H9 (cell line): ENCODE results near the gene IGSF11. TPM values are rescaled to one million over a fixed set of nuclear protein-coding genes. Genes with fewer than 3 reads are reported as not detected.

ENCODE experiments used
- DNase-seq: peaks from one replicate; pipeline ENCODE4 v3.0.0-alpha.2; 2017
- H2AFZ ChIP-seq: one replicate; pipeline ENCODE4 v1.6.1; 2013; ENCODE audit warnings: mild to moderate bottlenecking, low read length, control low read depth, moderate library complexity
- H2AK5ac ChIP-seq: 2 replicates; pipeline ENCODE4 v1.6.1; 2013; ENCODE audit warnings: low read length, control low read depth, mixed read lengths; ENCODE audit not compliant: insufficient read length
- H2BK120ac ChIP-seq: one replicate; pipeline ENCODE4 v1.6.1; 2013; ENCODE audit warnings: low read depth, mild to moderate bottlenecking, low read length, control low read depth, inconsistent platforms; ENCODE audit not compliant: poor library complexity, severe bottlenecking
- H2BK12ac ChIP-seq: 2 replicates; pipeline ENCODE4 v1.6.1; 2013; ENCODE audit warnings: low read length, control low read depth, mixed read lengths, low read depth; ENCODE audit not compliant: insufficient read length
- H2BK15ac ChIP-seq: 2 replicates; pipeline ENCODE4 v1.6.1; 2013; ENCODE audit warnings: low read depth, low read length, control low read depth
- H2BK20ac ChIP-seq: one replicate; pipeline ENCODE4 v1.6.1; 2013; ENCODE audit warnings: low read depth, mild to moderate bottlenecking, low read length, control low read depth, inconsistent platforms; ENCODE audit not compliant: poor library complexity, severe bottlenecking
- H2BK5ac ChIP-seq: 2 replicates; pipeline ENCODE4 v1.6.1; 2013; ENCODE audit warnings: low read length, control low read depth, mixed read lengths; ENCODE audit not compliant: insufficient read length
- H3K14ac ChIP-seq: 2 replicates; pipeline ENCODE4 v1.6.1; 2013; ENCODE audit warnings: low read length, control low read depth; ENCODE audit not compliant: insufficient read depth
- H3K18ac ChIP-seq: 2 replicates; pipeline ENCODE4 v1.6.1; 2013; ENCODE audit warnings: low read depth, mild to moderate bottlenecking, mixed read lengths, low read length, control low read depth; ENCODE audit not compliant: insufficient read length
- H3K23ac ChIP-seq: 2 replicates; pipeline ENCODE4 v1.6.1; 2013; ENCODE audit warnings: low read length, control low read depth, mixed read lengths, low read depth; ENCODE audit not compliant: insufficient read length
- H3K23me2 ChIP-seq: 2 replicates; pipeline ENCODE4 v1.6.1; 2013; ENCODE audit warnings: low read depth, mild to moderate bottlenecking, mixed read lengths, low read length, control low read depth; ENCODE audit not compliant: insufficient read length, poor library complexity, severe bottlenecking
- H3K27ac ChIP-seq: 2 replicates; pipeline ENCODE4 v1.5.1; 2013; ENCODE audit warnings: low read length, control low read depth, mixed read lengths, low read depth; ENCODE audit not compliant: insufficient read length
- H3K27me3 ChIP-seq: 2 replicates; pipeline ENCODE4 v1.6.1; 2013; ENCODE audit warnings: low read length, control low read depth, inconsistent platforms; ENCODE audit not compliant: insufficient read depth
- H3K4ac ChIP-seq: 2 replicates; pipeline ENCODE4 v1.6.1; 2013; ENCODE audit warnings: low read depth, mild to moderate bottlenecking, control low read depth, inconsistent platforms, low read length, moderate library complexity
- H3K4me1 ChIP-seq: 2 replicates; pipeline ENCODE4 v1.6.1; 2013; ENCODE audit warnings: low read length, control low read depth, inconsistent platforms; ENCODE audit not compliant: insufficient read depth
- H3K4me2 ChIP-seq: 2 replicates; pipeline ENCODE4 v1.6.1; 2013; ENCODE audit warnings: low read length, control low read depth, mixed read lengths; ENCODE audit not compliant: insufficient read length, insufficient read depth
- H3K56ac ChIP-seq: 2 replicates; pipeline ENCODE4 v1.6.1; 2013; ENCODE audit warnings: low read depth, mild to moderate bottlenecking, mixed read lengths, low read length, control low read depth; ENCODE audit not compliant: insufficient read length
- H3K79me1 ChIP-seq: 2 replicates; pipeline ENCODE4 v1.6.1; 2013; ENCODE audit warnings: low read depth, mild to moderate bottlenecking, moderate library complexity, low read length, control low read depth, inconsistent platforms; ENCODE audit not compliant: insufficient read depth, poor library complexity, severe bottlenecking
- H3K79me2 ChIP-seq: 2 replicates; pipeline ENCODE4 v1.6.1; 2013; ENCODE audit warnings: low read length, control low read depth, inconsistent platforms; ENCODE audit not compliant: insufficient read depth
- H3K9ac ChIP-seq: 2 replicates; pipeline ENCODE4 v1.6.1; 2013; ENCODE audit warnings: low read length, control low read depth, mixed read lengths; ENCODE audit not compliant: insufficient read length; ENCODE audit errors: extremely low read depth
- H3K9me3 ChIP-seq: one replicate; pipeline ENCODE4 v1.6.1; 2013; ENCODE audit warnings: low read depth, low read length, inconsistent platforms; ENCODE audit not compliant: control insufficient read depth
- H3T11ph ChIP-seq: one replicate; pipeline ENCODE4 v1.6.1; 2013; ENCODE audit warnings: mild to moderate bottlenecking, low read length, control low read depth, inconsistent platforms
- H4K20me1 ChIP-seq: one replicate; pipeline ENCODE4 v1.6.1; 2013; ENCODE audit not compliant: control insufficient read depth, insufficient read length, insufficient read depth
- H4K5ac ChIP-seq: 2 replicates; pipeline ENCODE4 v1.6.1; 2013; ENCODE audit warnings: low read depth, mild to moderate bottlenecking, mixed read lengths, low read length, control low read depth; ENCODE audit not compliant: insufficient read length
- H4K8ac ChIP-seq: replicated peaks from 2 replicates; pipeline ENCODE4 v1.6.1; 2013; ENCODE audit warnings: low read length, control low read depth, mixed read lengths, low read depth; ENCODE audit not compliant: insufficient read length
- H4K91ac ChIP-seq: 2 replicates; pipeline ENCODE4 v1.6.1; 2013; ENCODE audit warnings: low read depth, mild to moderate bottlenecking, moderate library complexity, mixed read lengths, low read length, control low read depth; ENCODE audit not compliant: insufficient read length
- H3K27ac Mint-ChIP-seq, 3 experiments: 2 replicates in 2 of 3; 3 replicates in 1 of 3; pipeline ENCODE4 v1.8.0; 2020 to 2021; ENCODE audit warnings: mixed read lengths in 3 of 3, mild to moderate bottlenecking in 1 of 3, moderate library complexity in 1 of 3
- H3K27me3 Mint-ChIP-seq: 2 replicates; pipeline ENCODE4 v1.8.0; 2021; ENCODE audit warnings: low read depth, mild to moderate bottlenecking, moderate library complexity, mixed read lengths
- H3K36me3 Mint-ChIP-seq, 3 experiments: 2 replicates in 2 of 3; 3 replicates in 1 of 3; pipeline ENCODE4 v1.8.0; 2020 to 2021; ENCODE audit warnings: low read depth in 3 of 3, mixed read lengths in 3 of 3; ENCODE audit not compliant: insufficient read depth in 1 of 3
- H3K4me1 Mint-ChIP-seq, 2 experiments: 2 replicates each; pipeline ENCODE4 v1.8.0; 2020; ENCODE audit warnings: mixed read lengths in 2 of 2
- H3K4me3 Mint-ChIP-seq, 2 experiments: 2 replicates in 1 of 2; 3 replicates in 1 of 2; pipeline ENCODE4 v1.8.0; 2020 to 2021; ENCODE audit warnings: mild to moderate bottlenecking in 2 of 2, mixed read lengths in 2 of 2, moderate library complexity in 1 of 2
- H3K9me3 Mint-ChIP-seq, 2 experiments: 2 replicates in 1 of 2; 3 replicates in 1 of 2; pipeline ENCODE4 v1.8.0; 2020; ENCODE audit warnings: mild to moderate bottlenecking in 2 of 2, mixed read lengths in 2 of 2, moderate library complexity in 1 of 2
- CTCF ChIP-seq: fragments of 200-600 bp; sonication (generic); conservative IDR thresholded peaks from 3 replicates; pipeline ENCODE4 v1.8.0; 2021; ENCODE audit warnings: antibody characterized with exemption, mild to moderate bottlenecking
- WGBS: extraction: QIAGEN DNeasy Blood & Tissue Kit; methylation state at CpG from one replicate; pipeline ENCODE4 v1.1.7; 2013; ENCODE audit warnings: missing lambda C conversion rate, low lambda C conversion rate, mixed read lengths; ENCODE audit not compliant: insufficient read length; ENCODE audit errors: extremely low coverage; 5-methylcytosine and 5-hydroxymethylcytosine counted together
- total RNA-seq: library from RNA; stranded (reverse); gene quantifications from 2 replicates; pipeline ENCODE4 v1.2.1, GENCODE V29; 2021

The IGSF11 gene
- total RNA-seq, 1 experiment from 2014 or later: 1.6 TPM

GRCh38 chr3:119015942-119016341 is 18.7 kb downstream of the IGSF11 start:
- Histone ChIP-seq H2BK5ac (no peak overlapping the region), H2AK5ac (no peak overlapping the region), H2BK120ac (no peak overlapping the region), H3K9ac (no peak overlapping the region), H3K27me3 (no peaks in the 10 kb centered on the region), H3K56ac (no peak overlapping the region), H4K8ac (no peak overlapping the region), H3K23me2 (no peaks in the 10 kb centered on the region), H3K9me3 (no peaks in the 10 kb centered on the region), H2AFZ (no peak overlapping the region), H3K4me2 (no peak overlapping the region), H3K27ac (no peak overlapping the region), H4K5ac (no peak overlapping the region), H2BK12ac (no peak overlapping the region), H4K91ac (no peak overlapping the region), H3K14ac (no peak overlapping the region), H3K79me1 (no peaks in the 10 kb centered on the region), H3K23ac (no peak overlapping the region), H3K4ac (no peak overlapping the region; the same call in 1 of the 2 replicates), H3T11ph (no peak overlapping the region), H2BK15ac (no peak overlapping the region), H3K4me1 (peaks cover 8% of the 10 kb centered on the region; the same call in 1 of the 2 replicates), H2BK20ac (no peak overlapping the region), H3K18ac (no peak overlapping the region), H4K20me1 (no peaks in the 10 kb centered on the region), H3K79me2 (no peaks in the 10 kb centered on the region)
- Mint-ChIP-seq H3K36me3 (no peaks in the 10 kb centered on the region), H3K9me3 (no peaks in the 10 kb centered on the region), H3K27me3 (no peaks in the 10 kb centered on the region), H3K4me3 (no peak overlapping the region), H3K4me1 (peaks cover 15 to 18% of the 10 kb centered on the region in 2 experiments), H3K27ac (peak overlapping the region in 2 of 3 experiments; percentile 27 to 62; a peak in 2 of 7 replicates)
- no peak for DNase-seq
- TF ChIP-seq CTCF: no peak
- no CpG with 5 or more reads among the region's 2 CpGs for WGBS
